K562 (cell line): ENCODE results near the gene MBLAC2. TPM values are rescaled to one million over a fixed set of nuclear protein-coding genes. Genes with fewer than 3 reads are reported as not detected.

ENCODE experiments used
- CLOCK ChIP-seq: fragments of 250-450 bp; sonication (Bioruptor Pico); IDR thresholded peaks from 2 replicates; pipeline ENCODE4 v1.4.0; 2020; ENCODE audit warnings: mild to moderate bottlenecking, moderate library complexity, borderline replicate concordance
- CREB3L1 ChIP-seq: fragments of 450-650 bp; IDR thresholded peaks from 2 replicates; pipeline ENCODE4 v1.6.1; 2014; ENCODE audit warnings: low read depth, mild to moderate bottlenecking, moderate library complexity, borderline replicate concordance
- EGR1 ChIP-seq: fragments of 450-650 bp; conservative IDR thresholded peaks from 2 replicates; pipeline ENCODE4 v1.6.1; 2017; ENCODE audit warnings: mild to moderate bottlenecking
- GATAD2A ChIP-seq: fragments of 450-650 bp; IDR thresholded peaks from 2 replicates; pipeline ENCODE4 v1.6.1; 2017
- KDM2B ChIP-seq: fragments of 250-450 bp; sonication (Bioruptor Pico); IDR thresholded peaks from 2 replicates; pipeline ENCODE4 v1.8.0; 2021; ENCODE audit warnings: mild to moderate bottlenecking, moderate library complexity
- MEF2D ChIP-seq: conservative IDR thresholded peaks from 2 replicates; pipeline ENCODE4 v1.6.1; 2016; ENCODE audit warnings: low read depth, missing genetic modification characterization, missing compliant biosample characterization
- OTX1 ChIP-seq: fragments of 450-650 bp; formaldehyde crosslinking; IDR thresholded peaks from 2 replicates; pipeline ENCODE4 v1.4.0; 2022; ENCODE audit warnings: mild to moderate bottlenecking
- TFE3 ChIP-seq: fragments of 450-650 bp; formaldehyde crosslinking; IDR thresholded peaks from 2 replicates; pipeline ENCODE4 v1.4.0; 2020; ENCODE audit warnings: mild to moderate bottlenecking, mixed read lengths
- ZBTB40 ChIP-seq, 2 experiments: fragments of 450-650 bp in 1 of 2; sonication (generic) in 1 of 2; formaldehyde crosslinking in 1 of 2; IDR thresholded peaks; 2 replicates each; pipeline versions ENCODE4 v1.7.1 to v1.9.0; 2016 to 2022; ENCODE audit warnings: inconsistent platforms in 1 of 2, mild to moderate bottlenecking in 1 of 2, missing genetic modification reagents in 1 of 2
- ZNF57 ChIP-seq: fragments of 450-650 bp; formaldehyde crosslinking; IDR thresholded peaks from 2 replicates; pipeline ENCODE4 v1.4.0; 2020; ENCODE audit warnings: mild to moderate bottlenecking, moderate library complexity
- ZNF589 ChIP-seq: fragments of 200-800 bp; sonication (Bioruptor generic); IDR thresholded peaks from 2 replicates; pipeline ENCODE4 v1.6.1; 2016; ENCODE audit warnings: low read depth, missing genetic modification characterization, missing compliant biosample characterization
- ZNF766 ChIP-seq: fragments of 200-800 bp; sonication (Bioruptor generic); conservative IDR thresholded peaks from 2 replicates; pipeline ENCODE4 v1.6.1; 2016; ENCODE audit warnings: missing genetic modification characterization, missing compliant biosample characterization
- polyA plus RNA-seq, 8 experiments: library from polyadenylated mRNA; depleted of rRNA in 4 of 8; stranded (reverse) in 5 of 8; unstranded in 3 of 8; fragments of >200 nt; fragmentation: Nextera tagmentation in 2 of 8; fragmentation: Illumina TruSeq in 1 of 8; extraction: Ambion mirVana in 2 of 8; extraction: Trizol in 1 of 8; gene quantifications; 2 replicates each; pipeline versions ENCODE4 v1.2.1 to v1.2.3, GENCODE V29; 2011 to 2014; ENCODE audit warnings: inconsistent platforms in 1 of 8, missing spikeins in 1 of 8
- total RNA-seq, 7 experiments: library from RNA; depleted of rRNA in 6 of 7; stranded (reverse); fragments of >200 nt in 6 of 7; fragmentation: Illumina TruSeq in 2 of 7; extraction: Trizol in 2 of 7; gene quantifications; 2 replicates each; pipeline versions ENCODE4 v1.2.1 to v1.2.3, GENCODE V29; 2011 to 2021; ENCODE audit warnings: low replicate concordance in 1 of 7

MBLAC2 gene
- total and polyA plus RNA-seq, 9 of the 15 experiments (the other 6 are each of a cell fraction or from before 2014, with no cell fraction given): 2.4 to 13.1 (median 10.3) TPM

GRCh38 chr5:90410178-90410762 lies 64.3 kb downstream of the MBLAC2 start (continued):
- no peak for TF ChIP-seq TFE3 (CRISPR knock-in tag)
- TF ChIP-seq ZNF766 (CRISPR knock-in tag): no peak
- TF ChIP-seq MEF2D (tag): 0 out of 2 replicates have a peak, but pooled peaks have one; percentile 43
- no peak for TF ChIP-seq EGR1
- TF ChIP-seq OTX1 (CRISPR knock-in tag): no peak
- no peak for TF ChIP-seq ZNF589
- TF ChIP-seq KDM2B: 0 out of 2 replicates have a peak, but pooled peaks have one; percentile 37
- TF ChIP-seq ZNF57 (CRISPR knock-in tag): no peak
- TF ChIP-seq ZBTB40 (IDR thresholded peaks at IDR 0.05): peak; percentile 49; the same call in 1 of the 2 replicates
- TF ChIP-seq ZBTB40 (CRISPR knock-in tag; IDR thresholded peaks at IDR 0.05): no peak
- TF ChIP-seq GATAD2A: no peak
- no peak for TF ChIP-seq CLOCK
- 0 out of 2 replicates have a peak, but pooled peaks have one; percentile 25 for TF ChIP-seq CREB3L1
